22Rv1 (cell line): Measurements from ENCODE around the gene PRUNE2.

Experiments
- CTCF ChIP-seq: fragments of 450-650 bp; IDR thresholded peaks from 2 replicates; pipeline ENCODE4 v1.5.1; 2017; ENCODE audit warnings: mild to moderate bottlenecking
- ZFX ChIP-seq: fragments of 450-650 bp; IDR thresholded peaks from 2 replicates; pipeline ENCODE4 v1.6.1; 2017; ENCODE audit warnings: antibody characterized with exemption, borderline replicate concordance

- TF ChIP-seq CTCF (no peak), ZFX (no peak)
Measured at GRCh38 chr9:76573905-76574760, 331.8 kb downstream of the PRUNE2 start.
